Peyer's patch (tissue), 4 donors: ENCODE results near the gene BARX1. TPM values are rescaled to one million over a fixed set of nuclear protein-coding genes. Genes with fewer than 3 reads are reported as not detected.

ENCODE experiments used
- DNase-seq, 3 donors: peaks; one replicate each; pipeline ENCODE4 v3.0.0-alpha.2; 2017 to 2019
- H3K27ac ChIP-seq, 4 donors: fragments of 200-600 bp; sonication (generic); one replicate each; pipeline ENCODE4 v1.5.1; 2016 to 2019
- H3K27me3 ChIP-seq, 2 donors: fragments of 200-600 bp; sonication (generic); one replicate each; pipeline ENCODE4 v1.5.1; 2019
- H3K36me3 ChIP-seq, 3 donors: fragments of 200-600 bp; sonication (generic); one replicate each; pipeline ENCODE4 v1.5.1; 2016 to 2019
- H3K4me1 ChIP-seq, 4 donors: fragments of 200-600 bp; sonication (generic); one replicate each; pipeline ENCODE4 v1.5.1; 2016 to 2019
- H3K4me3 ChIP-seq, 4 donors: fragments of 200-600 bp; sonication (generic); 1 replicate in 3 of 4; 2 replicates in 1 of 4; pipeline ENCODE4 v1.5.1; 2016 to 2019; ENCODE audit warnings: mild to moderate bottlenecking in 1 of 4
- H3K9me3 ChIP-seq, 4 donors: fragments of 200-600 bp; sonication (generic); one replicate each; pipeline ENCODE4 v1.5.1; 2016 to 2019; ENCODE audit warnings: mild to moderate bottlenecking in 1 of 4
- CTCF ChIP-seq, 6 experiments: fragments of 450-650 bp in 4 of 6; fragments of 200-600 bp in 2 of 6; sonication (generic) in 1 of 6; IDR thresholded peaks; one replicate each; pipeline ENCODE4 v1.5.1; 2017 to 2019; ENCODE audit warnings: antibody characterized with exemption in 6 of 6, mild to moderate bottlenecking in 3 of 6, moderate library complexity in 1 of 6
- POLR2A ChIP-seq, 2 donors: fragments of 450-650 bp; IDR thresholded peaks; one replicate each; pipeline ENCODE4 v1.5.1; 2017; ENCODE audit warnings: antibody characterized with exemption in 2 of 2, mild to moderate bottlenecking in 2 of 2, moderate library complexity in 2 of 2
- total RNA-seq, 4 donors: library from RNA; depleted of rRNA; stranded (reverse); fragments of >200 nt; gene quantifications; one replicate each; pipeline ENCODE4 v1.1.0, GENCODE V29; 2016

Gene BARX1
- total RNA-seq, 4 donors from 2014 or later, result not detected

DNA sequence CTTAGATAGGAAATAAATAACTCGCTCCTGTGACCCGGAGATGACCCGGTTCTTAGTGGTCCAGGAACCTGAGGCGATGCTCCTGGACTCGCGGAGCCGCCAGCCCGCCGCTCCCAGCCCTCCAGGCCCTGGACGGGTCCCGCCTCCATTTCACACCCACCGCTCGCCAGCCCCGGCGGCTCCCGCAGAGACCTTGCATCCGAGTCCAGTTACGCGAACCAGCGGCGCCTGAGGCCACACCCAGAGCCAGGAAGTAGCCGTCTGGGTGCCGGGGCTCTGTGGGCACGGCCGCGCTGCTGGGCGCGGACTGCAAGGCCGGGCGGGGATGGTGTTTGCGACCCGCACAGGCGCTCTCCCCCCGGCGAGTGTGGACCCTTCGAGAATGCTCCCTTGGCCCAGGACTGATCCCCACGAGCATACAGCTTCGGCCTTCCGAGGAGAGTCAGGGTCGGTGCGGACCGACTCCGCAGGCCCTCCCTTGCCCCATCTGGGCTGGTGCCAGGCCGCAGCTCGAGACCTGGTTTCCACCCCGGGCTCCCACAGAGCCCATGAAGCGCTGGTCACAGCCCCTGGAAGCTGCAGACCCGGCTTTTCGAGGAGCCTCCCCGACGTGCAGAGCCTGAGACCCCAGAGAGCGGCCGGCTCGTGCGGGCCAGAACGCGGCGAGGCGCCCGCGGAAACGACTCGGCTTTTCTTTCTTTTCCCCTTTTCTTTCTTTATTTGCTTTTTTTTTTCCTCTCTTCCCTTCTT is 5.2 kb upstream of the BARX1 start:
- H3K4me3 ChIP-seq, result peak overlapping the region in 1 of 4 donors; percentile 0
- no peaks in the 10 kb centered on the region for H3K36me3 ChIP-seq
- no peaks in the 10 kb centered on the region for H3K9me3 ChIP-seq
- H3K27ac ChIP-seq, result no peak overlapping the region
- peaks cover 0 to 33% (median 13%) of the 10 kb centered on the region in 4 donors for H3K4me1 ChIP-seq
- TF ChIP-seq CTCF (IDR thresholded peaks at IDR 0.05) (no peak), POLR2A (IDR thresholded peaks at IDR 0.05) (no peak)
- DNase-seq, result peak in 1 of 3 donors; percentile 55
- H3K27me3 ChIP-seq, result peaks cover 0 to 62% of the 10 kb centered on the region in 2 donors

DNA sequence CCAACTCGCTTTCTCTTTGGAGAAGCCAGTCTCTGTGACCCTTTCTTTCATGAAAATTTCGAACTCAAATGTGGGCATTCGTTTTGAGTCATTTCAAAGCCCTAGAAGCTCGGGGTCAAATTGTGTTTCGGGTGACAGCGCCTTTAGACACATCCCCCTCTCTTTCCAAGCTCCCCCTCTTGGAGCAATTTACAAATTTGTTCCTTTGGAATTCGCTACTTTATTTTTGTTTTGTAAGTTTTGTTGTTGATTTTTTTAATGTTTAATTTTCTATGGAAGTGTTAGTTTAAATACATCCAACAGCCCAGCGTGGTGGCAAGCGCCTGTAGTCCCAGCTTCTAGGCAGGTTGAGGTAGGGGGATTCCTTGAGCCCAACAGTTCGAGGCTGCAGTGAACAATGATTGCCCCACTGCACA is 4.6 kb upstream of the BARX1 start:
- H3K36me3 ChIP-seq, result no peaks in the 10 kb centered on the region
- H3K4me1 ChIP-seq, result peaks cover 0 to 36% (median 13%) of the 10 kb centered on the region in 4 donors
- no peak for DNase-seq
- TF ChIP-seq CTCF (IDR thresholded peaks at IDR 0.05), result no peak
- no peak for TF ChIP-seq POLR2A (IDR thresholded peaks at IDR 0.05)
- peaks cover 0 to 64% of the 10 kb centered on the region in 2 donors for H3K27me3 ChIP-seq
- H3K27ac ChIP-seq, result no peak overlapping the region
- H3K9me3 ChIP-seq, result no peaks in the 10 kb centered on the region
- no peak overlapping the region for H3K4me3 ChIP-seq

DNA sequence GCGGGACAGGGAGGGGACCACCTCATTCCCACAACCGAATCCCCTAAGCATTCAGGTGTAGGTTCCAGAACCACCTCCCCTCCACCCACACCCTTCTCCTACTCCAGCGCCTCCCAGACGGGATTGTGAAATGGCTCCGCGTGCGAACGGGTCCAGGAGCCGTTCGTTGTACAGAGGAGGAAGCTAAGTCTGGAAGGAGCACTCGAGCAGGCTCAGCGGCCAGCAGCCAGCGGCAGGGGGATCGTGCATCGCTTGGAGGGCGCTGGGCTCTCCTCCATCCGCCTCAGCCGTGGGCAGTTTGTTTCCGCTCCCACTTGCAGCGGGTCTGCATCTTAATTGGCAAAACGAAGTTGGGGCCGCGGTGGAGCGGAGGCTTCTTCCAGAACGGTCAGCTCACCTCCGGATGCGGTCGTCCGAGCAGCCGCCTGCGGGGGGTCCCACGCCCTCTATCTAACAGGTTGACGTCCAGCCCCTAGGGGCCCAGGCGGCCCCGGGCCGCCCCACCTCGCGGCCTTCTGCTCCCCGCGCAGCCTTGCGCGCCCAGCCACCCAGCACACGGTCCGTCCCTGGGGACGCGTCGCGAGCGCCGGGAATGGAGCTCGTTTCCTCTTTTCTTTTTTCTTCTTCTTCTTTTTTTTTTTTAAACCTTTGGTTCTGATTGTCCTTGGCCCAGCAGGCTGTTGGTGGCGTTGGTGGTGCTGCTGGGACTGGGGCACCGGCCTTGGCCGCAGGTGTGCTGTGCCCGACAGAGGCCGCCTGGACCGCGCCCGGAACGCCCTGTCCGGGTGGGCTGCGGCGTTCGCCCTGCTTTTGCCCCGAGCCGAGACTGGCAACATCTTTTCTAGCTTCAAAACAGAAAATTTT is 3.9 kb upstream of the BARX1 start:
- Histone ChIP-seq H3K27ac (no peak overlapping the region), H3K4me1 (peaks cover 0 to 42% (median 13%) of the 10 kb centered on the region in 4 donors), H3K4me3 (peak overlapping the region in 3 of 4 donors; percentile 22 to 34 (median 26)), H3K9me3 (no peaks in the 10 kb centered on the region), H3K27me3 (peaks cover 0 to 71% of the 10 kb centered on the region in 2 donors), H3K36me3 (no peaks in the 10 kb centered on the region)
- peak in 1 of 3 donors; percentile 43 for DNase-seq
- TF ChIP-seq CTCF (IDR thresholded peaks at IDR 0.05) (no peak), POLR2A (IDR thresholded peaks at IDR 0.05) (no peak)

DNA sequence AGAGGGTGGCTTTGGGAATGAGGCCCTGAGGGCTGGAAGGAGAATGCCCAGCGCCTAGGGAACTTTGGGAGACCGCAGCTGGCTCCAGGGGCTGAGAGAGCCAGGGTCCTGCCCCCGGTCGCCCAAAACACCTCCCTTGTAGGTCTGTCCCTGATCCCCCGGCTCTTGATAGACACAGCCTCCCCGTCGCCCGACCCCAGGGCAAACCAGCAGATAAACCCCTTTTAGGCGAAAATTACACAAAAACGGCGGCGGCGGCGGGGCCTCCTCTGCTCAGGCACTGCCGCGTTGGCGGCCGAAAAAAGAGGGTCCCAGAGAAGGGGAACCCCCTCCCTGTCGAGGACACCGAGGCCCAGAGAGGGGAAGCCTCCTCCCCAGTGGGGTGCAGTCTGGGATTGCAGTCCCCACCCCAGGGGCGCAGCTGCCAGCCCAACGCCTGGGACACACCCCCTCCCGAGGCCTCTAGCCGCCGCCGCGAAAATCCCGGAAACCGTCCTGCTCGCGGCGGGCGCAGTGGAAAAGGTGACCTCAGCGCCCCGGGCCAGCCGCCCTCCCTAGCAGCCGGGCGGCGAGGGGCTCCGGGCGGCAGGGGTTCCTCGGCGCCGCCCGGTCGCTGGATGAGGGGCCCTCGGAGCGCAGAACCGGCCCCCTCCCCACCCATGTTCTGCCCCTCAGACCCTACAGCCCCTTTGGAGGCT is 3.1 kb upstream of the BARX1 start:
- DNase-seq, result peak in 1 of 3 donors; percentile 48
- peak overlapping the region in 3 of 4 donors; percentile 22 to 34 (median 26) for H3K4me3 ChIP-seq
- no peak overlapping the region for H3K27ac ChIP-seq

More for the DNA sequence above, 3.1 kb upstream of the BARX1 start:
- H3K27me3 ChIP-seq, result peaks cover 0 to 78% of the 10 kb centered on the region in 2 donors
- peaks cover 0 to 48% (median 13%) of the 10 kb centered on the region in 4 donors for H3K4me1 ChIP-seq
- no peak for TF ChIP-seq POLR2A (IDR thresholded peaks at IDR 0.05)
- no peak for TF ChIP-seq CTCF (IDR thresholded peaks at IDR 0.05)
- H3K9me3 ChIP-seq, result no peaks in the 10 kb centered on the region
- H3K36me3 ChIP-seq, result no peaks in the 10 kb centered on the region
